Ectodermal cell (in vitro differentiated cells): ENCODE measurements around the gene CIAO1. TPM values are rescaled to one million over a fixed set of nuclear protein-coding genes. Genes with fewer than 3 reads are reported as not detected.
"Not testable (repeated sequence)": the region's sequence is repeated elsewhere in the genome, so short reads cannot be mapped to it uniquely, and the experiment has no call there.

Experiments used
- H3K27ac ChIP-seq: 2 replicates; pipeline ENCODE4 v1.7.0; 2013; ENCODE audit warnings: mild to moderate bottlenecking, low read depth, low read length; ENCODE audit not compliant: insufficient read depth, poor library complexity, severe bottlenecking
- H3K27me3 ChIP-seq: 2 replicates; pipeline ENCODE4 v1.7.0; 2013; ENCODE audit warnings: mild to moderate bottlenecking, low read length; ENCODE audit not compliant: insufficient read depth, control insufficient read depth, poor library complexity, severe bottlenecking
- H3K36me3 ChIP-seq: one replicate; pipeline ENCODE4 v1.7.0; 2013; ENCODE audit warnings: low read length; ENCODE audit not compliant: control insufficient read depth, insufficient read depth
- H3K4me1 ChIP-seq: one replicate; pipeline ENCODE4 v1.7.0; 2013; ENCODE audit warnings: low read length; ENCODE audit not compliant: control insufficient read depth, insufficient read depth
- H3K4me3 ChIP-seq: 2 replicates; pipeline ENCODE4 v1.7.0; 2013; ENCODE audit warnings: low read depth, low read length, control low read depth; ENCODE audit not compliant: insufficient read depth
- H3K9me3 ChIP-seq: 2 replicates; pipeline ENCODE4 v1.7.0; 2013; ENCODE audit warnings: mild to moderate bottlenecking, low read length, moderate library complexity; ENCODE audit not compliant: control insufficient read depth
- WGBS, 2 experiments: methylation state at CpG; one replicate each; pipeline ENCODE4 v1.1.7; 2013; ENCODE audit warnings: missing lambda C conversion rate in 2 of 2; 5-methylcytosine and 5-hydroxymethylcytosine counted together
- polyA plus RNA-seq, 4 experiments: library from polyadenylated mRNA; stranded (reverse); fragments of 50-300 nt; gene quantifications; one replicate each; pipeline ENCODE4 v1.2.3, GENCODE V29; 2013

CIAO1 gene
- 74.0 TPM for polyA plus RNA-seq (2013, experiment 1 of 4)
- polyA plus RNA-seq (2013, experiment 2 of 4) = 69.8 TPM
- 61.0 TPM for polyA plus RNA-seq (2013, experiment 3 of 4)
- 65.4 TPM for polyA plus RNA-seq (2013, experiment 4 of 4)

DNA sequence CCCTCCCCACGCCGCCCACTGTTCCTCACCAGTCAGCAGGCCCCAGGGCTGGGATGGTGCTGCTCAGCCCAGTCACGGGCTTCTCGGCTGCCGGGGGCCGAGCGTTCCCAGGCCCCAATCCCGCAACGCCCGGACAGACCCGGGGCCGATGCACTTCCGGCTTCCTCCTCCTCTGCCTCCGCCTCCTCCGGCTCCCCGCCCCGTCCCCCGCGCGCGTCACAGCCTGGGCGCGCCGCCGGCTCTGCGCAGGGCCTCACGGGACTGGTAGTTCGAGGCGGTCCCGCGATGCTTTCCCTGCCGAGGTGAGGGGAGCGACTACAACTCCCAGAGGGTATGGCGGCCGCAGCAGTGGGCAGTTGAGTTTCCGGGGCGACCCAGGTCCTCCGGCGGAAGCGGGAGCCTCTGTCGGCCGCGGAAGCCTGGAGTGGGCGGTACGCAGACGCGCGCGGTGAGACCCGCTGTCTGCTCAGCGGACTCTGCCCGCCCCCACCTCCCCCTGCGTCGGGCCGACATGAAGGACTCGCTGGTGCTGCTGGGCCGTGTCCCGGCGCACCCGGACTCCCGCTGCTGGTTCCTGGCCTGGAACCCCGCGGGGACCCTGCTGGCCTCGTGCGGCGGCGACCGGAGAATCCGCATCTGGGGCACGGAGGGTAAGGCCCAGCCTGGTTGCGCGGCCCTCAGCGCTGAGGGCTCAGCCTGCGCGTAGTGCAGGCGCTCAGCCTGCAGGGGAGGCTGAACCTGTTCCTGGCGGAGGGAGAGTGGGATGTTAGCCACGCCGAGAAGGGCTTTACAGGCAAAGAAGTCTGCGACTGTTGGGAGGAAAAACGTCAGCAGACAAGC is at the start of gene CIAO1, which contains the start of gene TMEM127:
CIAO1 (plus strand) TSS at position 386 of the 840 bp plus-strand sequence; CDS start at position 512, 126 bp downstream.
TMEM127 (minus strand) TSS at position 158 of the 840 bp plus-strand sequence. CDS start 616 bp downstream, outside the sequence.
- Histone ChIP-seq H3K27ac (peak within 1 kb of the TSS; percentile 67), H3K27me3 (no peaks in the 10 kb centered on the region), H3K9me3 (no peaks in the 10 kb centered on the region), H3K36me3 (peaks cover 8% of the 10 kb centered on the region), H3K4me1 (peaks cover 7% of the 10 kb centered on the region), H3K4me3 (peak within 1 kb of the TSS; percentile 97)
- WGBS, 2 experiments = 0% methylated on average over 81 of the region's 81 CpGs

DNA sequence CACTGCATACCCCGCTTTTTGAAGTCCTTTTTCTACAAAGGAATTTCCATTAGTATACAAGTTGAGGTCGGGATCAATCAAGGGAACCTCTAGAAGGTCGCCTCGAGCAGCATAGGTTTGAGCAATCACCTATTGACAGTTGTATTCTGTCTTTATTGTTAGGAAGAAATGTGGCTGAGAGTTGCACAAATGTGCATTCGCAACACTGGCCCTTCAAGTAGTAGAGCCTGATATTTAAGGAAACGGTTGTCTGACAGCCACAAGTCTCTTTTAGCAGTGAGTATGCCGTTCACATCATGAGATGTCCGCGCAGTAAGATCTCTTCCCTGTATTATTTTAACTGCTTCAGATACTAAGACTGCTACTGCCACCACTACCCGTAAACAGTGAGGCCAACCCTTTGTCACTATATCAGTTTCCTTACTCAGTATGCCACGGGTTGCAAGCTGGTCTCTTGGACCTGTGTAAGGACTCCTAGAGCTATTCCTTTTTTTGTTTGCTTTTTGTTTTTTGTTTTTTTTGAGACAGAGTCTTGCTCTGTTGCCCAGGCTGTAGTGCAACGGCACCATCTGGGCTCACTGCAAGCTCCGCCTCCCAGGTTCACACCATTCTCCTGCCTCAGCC is 47.4 kb upstream of the CIAO1 start:
- Histone ChIP-seq H3K36me3 (no peaks in the 10 kb centered on the region), H3K9me3 (no peaks in the 10 kb centered on the region), H3K27me3 (no peaks in the 10 kb centered on the region), H3K27ac (no peak overlapping the region), H3K4me3 (no peak overlapping the region), H3K4me1 (no peaks in the 10 kb centered on the region)
- 89 to 91% methylated on average over 13 of the region's 13 CpGs for WGBS, 2 experiments

GRCh38 chr2:96219959-96220358 is 46.1 kb upstream of the CIAO1 start:
- not testable (repeated sequence) for H3K36me3 ChIP-seq, H3K4me3 ChIP-seq, H3K27ac ChIP-seq, H3K4me1 ChIP-seq, H3K9me3 ChIP-seq, H3K27me3 ChIP-seq
- WGBS, 2 experiments = 96 to 97% methylated on average over 4 of the region's 4 CpGs

DNA sequence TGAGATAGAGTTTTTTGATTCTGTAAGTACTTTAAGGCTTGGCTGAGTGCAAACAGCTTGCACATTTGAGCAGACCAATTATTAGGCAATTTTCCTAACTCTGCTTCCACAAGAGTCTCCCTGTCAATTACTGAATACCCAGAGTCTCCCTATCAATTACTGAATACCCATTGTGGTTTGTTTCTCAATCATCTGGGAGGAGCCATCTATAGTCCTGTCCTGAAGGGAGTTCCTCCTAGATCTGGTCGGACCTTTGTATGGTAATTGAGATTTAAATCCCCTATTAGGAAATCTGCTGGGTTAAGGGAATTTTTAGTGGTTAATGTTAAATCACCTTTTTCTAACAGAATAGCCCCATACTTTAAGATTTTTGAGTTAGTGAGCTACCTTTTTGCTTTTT is 44.9 kb upstream of the CIAO1 start:
- not testable (repeated sequence) for H3K36me3 ChIP-seq, H3K27me3 ChIP-seq, H3K27ac ChIP-seq, H3K9me3 ChIP-seq, H3K4me1 ChIP-seq, H3K4me3 ChIP-seq
- 78 to 100% methylated on average over 1 of the region's 1 CpG for WGBS, 2 experiments

- WGBS, 2 experiments = 91 to 94% methylated on average over 3 of the region's 3 CpGs
- Histone ChIP-seq H3K4me3 (no peak overlapping the region), H3K27me3 (no peaks in the 10 kb centered on the region), H3K27ac (no peak overlapping the region), H3K4me1 (no peaks in the 10 kb centered on the region), H3K36me3 (no peaks in the 10 kb centered on the region), H3K9me3 (no peaks in the 10 kb centered on the region)
These were observed 41.0 kb upstream of the CIAO1 start for GRCh38 chr2:96225016-96225533.

- Histone ChIP-seq H3K4me1 (no peaks in the 10 kb centered on the region), H3K27me3 (no peaks in the 10 kb centered on the region), H3K4me3 (no peak overlapping the region), H3K36me3 (no peaks in the 10 kb centered on the region), H3K27ac (no peak overlapping the region), H3K9me3 (no peaks in the 10 kb centered on the region)
- 93 to 95% methylated on average over 4 of the region's 4 CpGs for WGBS, 2 experiments
These were observed 34.7 kb upstream of the CIAO1 start for GRCh38 chr2:96231316-96231715.

GRCh38 chr2:96233436-96233835 is 32.6 kb upstream of the CIAO1 start:
- Histone ChIP-seq H3K9me3 (no peaks in the 10 kb centered on the region), H3K27ac (no peak overlapping the region), H3K4me1 (no peaks in the 10 kb centered on the region), H3K4me3 (no peak overlapping the region), H3K36me3 (no peaks in the 10 kb centered on the region), H3K27me3 (no peaks in the 10 kb centered on the region)
- WGBS, 2 experiments = 92 to 96% methylated on average over 5 to 6 of the region's 6 CpGs

- 86 to 90% methylated on average over 4 of the region's 4 CpGs for WGBS, 2 experiments
- H3K27ac ChIP-seq = no peak overlapping the region
- H3K4me3 ChIP-seq = no peak overlapping the region
- H3K4me1 ChIP-seq = no peaks in the 10 kb centered on the region
- H3K9me3 ChIP-seq = no peaks in the 10 kb centered on the region
- H3K36me3 ChIP-seq = no peaks in the 10 kb centered on the region
- no peaks in the 10 kb centered on the region for H3K27me3 ChIP-seq
These were observed 32.1 kb upstream of the CIAO1 start for GRCh38 chr2:96233880-96234316.

DNA sequence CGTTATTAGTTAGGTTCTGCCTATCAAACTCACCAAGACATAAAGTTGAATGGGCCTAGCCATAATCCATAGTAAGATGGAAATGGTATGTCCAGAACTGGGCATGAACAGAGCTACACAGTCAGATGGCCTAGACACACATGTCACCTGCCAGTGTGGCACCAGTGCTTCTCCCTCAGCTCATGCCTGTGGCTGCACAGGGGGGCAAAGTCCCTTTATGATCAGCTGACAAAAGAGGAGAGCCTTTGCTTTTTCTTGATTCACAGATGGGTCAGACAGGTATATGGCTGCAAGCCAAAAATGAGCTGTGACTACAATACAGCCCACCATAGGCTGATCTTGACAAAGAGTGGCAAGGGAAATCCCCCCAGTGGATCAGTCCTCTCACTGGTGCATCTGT is 29.1 kb upstream of the CIAO1 start:
- Histone ChIP-seq H3K9me3 (no peaks in the 10 kb centered on the region), H3K4me1 (no peaks in the 10 kb centered on the region), H3K4me3 (no peak overlapping the region), H3K27ac (no peak overlapping the region), H3K27me3 (no peaks in the 10 kb centered on the region), H3K36me3 (peaks cover 3% of the 10 kb centered on the region)
- WGBS, 2 experiments = 97 to 100% methylated on average over 1 of the region's 1 CpG

DNA sequence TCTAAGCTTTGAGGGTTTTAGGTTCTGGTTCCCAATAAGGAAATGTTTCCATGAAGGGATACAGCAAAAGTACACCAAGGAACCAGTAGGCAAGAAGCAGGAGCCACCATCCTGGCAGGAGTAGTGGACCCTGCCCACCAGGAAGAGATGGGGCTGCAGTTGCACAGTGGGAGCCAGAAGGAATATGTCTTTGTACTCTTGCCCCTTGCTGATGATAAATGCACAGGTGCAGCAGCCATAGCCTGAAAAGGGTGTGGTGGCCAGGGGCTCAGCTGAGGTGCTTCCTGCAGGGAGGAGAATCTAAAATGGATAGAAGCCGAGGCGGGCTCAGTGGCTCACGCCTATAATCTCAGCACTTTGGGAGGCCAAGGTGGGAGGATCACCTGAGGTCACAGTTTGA is 27.8 kb upstream of the CIAO1 start:
- Histone ChIP-seq H3K27ac (no peak overlapping the region), H3K27me3 (no peaks in the 10 kb centered on the region), H3K4me1 (no peaks in the 10 kb centered on the region), H3K36me3 (peaks cover 3% of the 10 kb centered on the region), H3K4me3 (no peak overlapping the region), H3K9me3 (no peaks in the 10 kb centered on the region)
- 93 to 97% methylated on average over 3 of the region's 3 CpGs for WGBS, 2 experiments
